HepG2 (cell line): Measurements from ENCODE around the gene CCDC97. TPM values are rescaled to one million over a fixed set of nuclear protein-coding genes. Genes with fewer than 3 reads are reported as not detected.

ENCODE experiments used
- ATF1 ChIP-seq: IDR thresholded peaks from 2 replicates; pipeline ENCODE4 v1.6.1; 2016; ENCODE audit warnings: mild to moderate bottlenecking, control low read depth
- CBX1 ChIP-seq: IDR thresholded peaks from one replicate; pipeline ENCODE4 v1.6.1; 2016; ENCODE audit warnings: antibody characterized with exemption, low read depth
- HMG20B ChIP-seq: conservative IDR thresholded peaks from 2 replicates; pipeline ENCODE4 v1.6.1; 2016; ENCODE audit warnings: missing genetic modification reagents, missing compliant biosample characterization
- KDM5B ChIP-seq: sonication (generic); formaldehyde crosslinking; IDR thresholded peaks from 2 replicates; pipeline ENCODE4 v1.4.0; 2020; ENCODE audit warnings: missing genetic modification reagents, mild to moderate bottlenecking, borderline replicate concordance
- KLF11 ChIP-seq: IDR thresholded peaks from 2 replicates; pipeline ENCODE4 v1.6.1; 2016; ENCODE audit warnings: missing compliant biosample characterization
- SIN3A ChIP-seq: IDR thresholded peaks from 2 replicates; pipeline ENCODE4 v1.6.1; 2011; ENCODE audit warnings: low read depth, mild to moderate bottlenecking, control low read depth, low read length, borderline replicate concordance
- SMARCE1 ChIP-seq: fragments of 450-650 bp; IDR thresholded peaks from 2 replicates; pipeline ENCODE4 v1.6.1; 2017; ENCODE audit warnings: borderline replicate concordance
- THAP8 ChIP-seq: sonication (generic); formaldehyde crosslinking; IDR thresholded peaks from 2 replicates; pipeline ENCODE4 v1.5.1; 2020; ENCODE audit warnings: missing genetic modification reagents, mild to moderate bottlenecking, borderline replicate concordance
- USF2 ChIP-seq, 2 experiments: sonication (generic) in 1 of 2; formaldehyde crosslinking in 1 of 2; IDR thresholded peaks; 2 replicates each; pipeline versions ENCODE4 v1.5.1 to v1.6.1; 2011 to 2020; ENCODE audit warnings: borderline replicate concordance in 1 of 2, low read depth in 1 of 2, low read length in 1 of 2, mild to moderate bottlenecking in 1 of 2, missing genetic modification reagents in 1 of 2, moderate library complexity in 1 of 2
- ZBTB33 ChIP-seq: sonication (generic); formaldehyde crosslinking; IDR thresholded peaks from 2 replicates; pipeline ENCODE4 v1.4.0; 2020; ENCODE audit warnings: missing genetic modification reagents
- ZFP90 ChIP-seq: sonication (generic); formaldehyde crosslinking; IDR thresholded peaks from 2 replicates; pipeline ENCODE4 v1.8.0; 2022; ENCODE audit warnings: missing genetic modification reagents, mild to moderate bottlenecking, inconsistent platforms, borderline replicate concordance
- ZNF674 ChIP-seq: sonication (generic); formaldehyde crosslinking; IDR thresholded peaks from 2 replicates; pipeline ENCODE4 v1.5.0; 2020; ENCODE audit warnings: low read depth, mild to moderate bottlenecking, missing genetic modification reagents
- ZNF687 ChIP-seq: sonication (generic); formaldehyde crosslinking; IDR thresholded peaks from 2 replicates; pipeline ENCODE4 v1.5.1; 2020; ENCODE audit warnings: mild to moderate bottlenecking, missing genetic modification reagents, moderate library complexity
- polyA plus RNA-seq, 8 experiments: library from polyadenylated mRNA; depleted of rRNA in 3 of 8; stranded (reverse) in 7 of 8; unstranded in 1 of 8; fragments of >200 nt; fragmentation: Illumina TruSeq in 4 of 8; extraction: Trizol in 4 of 8; gene quantifications; 2 replicates each; pipeline versions ENCODE4 v1.2.1 to v1.2.3, GENCODE V29; 2011 to 2016; ENCODE audit warnings: low read depth in 4 of 8, missing spikeins in 1 of 8, mixed read lengths in 1 of 8; ENCODE audit not compliant: insufficient read depth in 1 of 8
- total RNA-seq, 5 experiments: library from RNA; depleted of rRNA; stranded (reverse); fragments of >200 nt; fragmentation: Illumina TruSeq; extraction: Trizol; gene quantifications; 2 replicates each; pipeline ENCODE4 v1.2.3, GENCODE V29; 2016; ENCODE audit warnings: low read depth in 1 of 5
- TF ChIP-seq, protein P1 (sequence below): sonication (generic); formaldehyde crosslinking; IDR thresholded peaks from 2 replicates; pipeline ENCODE4 v1.5.1; 2020; ENCODE audit warnings: missing genetic modification reagents, mild to moderate bottlenecking, borderline replicate concordance
- TF ChIP-seq, protein P2 (sequence below): sonication (generic); formaldehyde crosslinking; IDR thresholded peaks from 2 replicates; pipeline ENCODE4 v1.5.0; 2020; ENCODE audit warnings: missing genetic modification reagents, mild to moderate bottlenecking, borderline replicate concordance

CCDC97 gene
- total and polyA plus RNA-seq, 2 of the 13 experiments (the other 11 are each of a cell fraction or from before 2014, with no cell fraction given) = 6.2 to 7.3 TPM

DNA sequence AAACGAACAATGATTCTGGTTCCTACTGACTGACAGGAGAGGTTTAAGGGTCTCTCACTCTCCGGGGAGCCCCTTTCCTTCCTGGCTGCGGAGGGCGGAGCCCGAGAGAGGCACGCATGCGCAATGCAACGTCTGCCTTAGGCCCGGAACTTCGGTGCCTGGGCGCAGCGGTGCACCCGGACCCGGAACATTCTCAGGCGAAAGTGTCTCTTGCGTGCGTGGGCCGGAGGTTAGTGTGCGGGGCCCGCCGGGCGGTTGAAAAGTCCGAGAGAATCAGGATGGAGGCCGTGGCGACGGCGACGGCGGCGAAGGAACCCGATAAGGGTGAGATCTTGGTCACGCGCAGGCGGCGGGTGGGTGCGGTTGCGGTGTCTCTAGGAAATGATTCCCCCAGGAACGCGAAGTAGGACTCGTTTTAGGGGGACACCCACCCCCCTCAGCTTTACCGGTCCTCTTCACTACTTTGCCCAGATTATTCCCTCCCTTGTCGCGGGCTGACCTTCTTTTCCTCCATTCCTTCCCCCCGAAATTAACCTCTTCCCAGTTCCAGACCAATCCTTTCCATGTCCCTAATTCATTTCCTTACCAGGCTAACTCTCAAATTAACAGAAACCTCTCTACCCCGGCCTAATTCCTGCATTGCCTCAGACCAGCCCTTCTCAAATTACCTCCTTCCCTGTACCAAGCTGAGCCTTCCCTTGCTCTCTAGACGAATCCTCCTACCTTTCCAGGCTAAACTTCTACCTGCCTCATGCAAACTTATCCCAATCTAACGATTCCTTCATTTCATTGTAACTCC lies at the start of gene CCDC97 (continued):
- TF ChIP-seq ATF1 (CRISPR knock-in tag) (0 out of 2 replicates have a peak, but pooled peaks have one; percentile 15), CBX1 (peak; percentile 53), HMG20B (CRISPR knock-in tag) (no peak; the same call in none of the 2 replicates), ZNF687 (CRISPR knock-in tag) (peak; percentile 92), ZBTB33 (peak; percentile 37), SMARCE1 (no peak), ZNF674 (0 out of 2 replicates have a peak, but pooled peaks have one; percentile 53), KDM5B (peak; percentile 87), SIN3A (peak; percentile 84; the same call in 1 of the 2 replicates), KLF11 (peak; percentile 33; the same call in 1 of the 2 replicates), USF2 (IDR thresholded peaks at IDR 0.05; ENCODE audit: low read depth, low read length) (no peak), USF2 (CRISPR knock-in tag; IDR thresholded peaks at IDR 0.05; ENCODE audit: borderline replicate concordance) (peak; percentile 56; the same call in 1 of the 2 replicates), ZFP90 (CRISPR knock-in tag) (0 out of 2 replicates have a peak, but pooled peaks have one; percentile 48), THAP8 (CRISPR knock-in tag) (no peak)
- TF ChIP-seq, protein P1, sequence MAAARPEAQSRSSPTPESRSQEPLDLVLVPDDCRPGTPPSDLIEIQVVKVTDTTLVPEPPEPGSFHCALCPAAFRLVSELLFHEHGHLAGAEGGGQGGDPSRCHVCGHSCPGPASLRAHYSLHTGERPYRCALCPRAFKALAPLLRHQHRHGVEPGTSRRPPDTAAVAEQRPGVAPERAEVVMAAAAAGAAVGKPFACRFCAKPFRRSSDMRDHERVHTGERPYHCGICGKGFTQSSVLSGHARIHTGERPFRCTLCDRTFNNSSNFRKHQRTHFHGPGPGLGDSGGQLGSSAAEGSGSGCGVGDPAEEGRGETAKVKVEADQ (CRISPR knock-in tag) = 0 out of 2 replicates have a peak, but pooled peaks have one; percentile 67
- TF ChIP-seq, protein P2, sequence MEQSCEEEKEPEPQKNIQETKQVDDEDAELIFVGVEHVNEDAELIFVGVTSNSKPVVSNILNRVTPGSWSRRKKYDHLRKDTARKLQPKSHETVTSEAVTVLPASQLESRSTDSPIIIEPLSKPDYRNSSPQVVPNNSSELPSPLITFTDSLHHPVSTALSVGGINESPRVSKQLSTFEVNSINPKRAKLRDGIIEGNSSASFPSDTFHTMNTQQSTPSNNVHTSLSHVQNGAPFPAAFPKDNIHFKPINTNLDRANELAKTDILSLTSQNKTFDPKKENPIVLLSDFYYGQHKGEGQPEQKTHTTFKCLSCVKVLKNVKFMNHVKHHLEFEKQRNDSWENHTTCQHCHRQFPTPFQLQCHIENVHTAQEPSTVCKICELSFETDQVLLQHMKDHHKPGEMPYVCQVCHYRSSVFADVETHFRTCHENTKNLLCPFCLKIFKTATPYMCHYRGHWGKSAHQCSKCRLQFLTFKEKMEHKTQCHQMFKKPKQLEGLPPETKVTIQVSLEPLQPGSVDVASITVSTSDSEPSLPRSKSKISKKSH = peak; percentile 76; the same call in 1 of the 2 replicates
